ENCODE measurements around the gene ZSCAN29.

The ZSCAN29 gene

GRCh38 chr15:43318990-43319771, 51.7 kb downstream of the ZSCAN29 start:
- H3K36me3 ChIP-seq (ENCODE audit: control insufficient read depth, insufficient read depth, low read length), result no peaks in the 10 kb centered on the region
- peak; percentile 22 for DNase-seq

DNA sequence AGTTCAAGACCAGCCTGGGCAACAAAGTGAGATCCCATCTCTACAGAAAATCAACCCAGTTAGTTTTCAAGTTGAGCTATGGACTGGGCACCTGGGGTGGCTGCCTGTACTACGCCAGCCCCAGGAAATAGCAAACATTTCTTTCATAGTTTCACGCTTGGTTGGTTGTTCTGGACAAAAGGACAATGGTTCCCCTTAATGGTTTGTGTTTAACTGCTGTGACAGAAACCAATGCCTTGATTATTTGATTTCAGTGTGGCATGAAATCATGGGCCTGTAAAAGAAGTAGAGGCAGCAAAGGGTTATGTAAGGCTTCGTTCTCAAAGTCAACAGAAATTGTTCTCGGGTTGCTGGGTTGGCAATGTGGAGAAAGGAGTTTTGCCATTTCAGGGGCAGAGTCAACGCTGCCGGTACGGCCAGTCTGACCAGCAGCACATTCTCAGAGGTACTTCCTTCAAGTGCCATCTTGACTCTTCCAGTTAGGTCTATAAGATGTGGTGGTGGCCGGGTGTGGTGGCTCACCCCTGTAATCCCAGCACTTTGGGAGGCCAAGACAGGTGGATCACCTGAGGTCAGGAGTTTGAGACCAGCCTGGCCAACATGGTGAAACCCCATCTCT, 53.2 kb downstream of the ZSCAN29 start:
- Histone ChIP-seq H3K27ac (ENCODE audit: low read depth, low read length) (no peak overlapping the region), H4K8ac (ENCODE audit: low read depth, low read length) (no peak overlapping the region), H2BK5ac (ENCODE audit: low read length) (no peak overlapping the region), H3K4ac (ENCODE audit: low read depth, low read length) (no peak overlapping the region), H2BK120ac (ENCODE audit: low read depth, low read length) (no peak overlapping the region), H3K27me3 (ENCODE audit: insufficient read depth, low read length, poor library complexity) (no peaks in the 10 kb centered on the region), H3K79me1 (ENCODE audit: low read length) (no peaks in the 10 kb centered on the region), H2BK15ac (replicated peaks; ENCODE audit: low read depth) (no peak overlapping the region), H3K18ac (ENCODE audit: low read length) (no peak overlapping the region), H3K56ac (ENCODE audit: low read length) (no peak overlapping the region), H3K4me3 (ENCODE audit: low read length) (no peak overlapping the region), H3K36me3 (ENCODE audit: control insufficient read depth, insufficient read depth, low read length) (no peaks in the 10 kb centered on the region), H3K4me1 (ENCODE audit: control insufficient read depth, low read depth, low read length) (no peaks in the 10 kb centered on the region), H4K5ac (ENCODE audit: low read length) (no peak overlapping the region), H3K23ac (ENCODE audit: low read length) (no peak overlapping the region), H3K4me2 (ENCODE audit: low read length) (no peak overlapping the region), H3K9ac (ENCODE audit: low read length) (no peak overlapping the region), H3K79me2 (ENCODE audit: control insufficient read depth, insufficient read depth, low read length) (no peaks in the 10 kb centered on the region), H2AK5ac (ENCODE audit: low read length) (no peak overlapping the region)
- WGBS (ENCODE audit: extremely low coverage, insufficient coverage, low lambda C conversion rate), result no CpG with 5 or more reads among the region's 8 CpGs
- DNase-seq, result no peak

More at GRCh38 chr15:43318990-43319771, 51.7 kb downstream of the ZSCAN29 start:
- Histone ChIP-seq H3K18ac (ENCODE audit: low read length) (no peak overlapping the region), H4K5ac (ENCODE audit: low read length) (no peak overlapping the region), H2BK120ac (ENCODE audit: low read depth, low read length) (no peak overlapping the region), H3K79me1 (ENCODE audit: low read length) (no peaks in the 10 kb centered on the region), H3K4ac (ENCODE audit: low read depth, low read length) (no peak overlapping the region), H2BK5ac (ENCODE audit: low read length) (no peak overlapping the region), H3K79me2 (ENCODE audit: control insufficient read depth, insufficient read depth, low read length) (no peaks in the 10 kb centered on the region), H3K23ac (ENCODE audit: low read length) (no peak overlapping the region), H3K27me3 (ENCODE audit: insufficient read depth, low read length, poor library complexity) (no peaks in the 10 kb centered on the region), H3K56ac (ENCODE audit: low read length) (no peak overlapping the region), H3K27ac (ENCODE audit: low read depth, low read length) (no peak overlapping the region), H3K9ac (ENCODE audit: low read length) (no peak overlapping the region), H3K4me2 (ENCODE audit: low read length) (no peak overlapping the region), H2BK15ac (replicated peaks; ENCODE audit: low read depth) (no peak overlapping the region), H3K4me3 (ENCODE audit: low read length) (no peak overlapping the region), H2AK5ac (ENCODE audit: low read length) (no peak overlapping the region), H4K8ac (ENCODE audit: low read depth, low read length) (no peak overlapping the region), H3K4me1 (ENCODE audit: control insufficient read depth, low read depth, low read length) (no peaks in the 10 kb centered on the region)
- no CpG with 5 or more reads among the region's 4 CpGs for WGBS (ENCODE audit: extremely low coverage, insufficient coverage, low lambda C conversion rate)

DNA sequence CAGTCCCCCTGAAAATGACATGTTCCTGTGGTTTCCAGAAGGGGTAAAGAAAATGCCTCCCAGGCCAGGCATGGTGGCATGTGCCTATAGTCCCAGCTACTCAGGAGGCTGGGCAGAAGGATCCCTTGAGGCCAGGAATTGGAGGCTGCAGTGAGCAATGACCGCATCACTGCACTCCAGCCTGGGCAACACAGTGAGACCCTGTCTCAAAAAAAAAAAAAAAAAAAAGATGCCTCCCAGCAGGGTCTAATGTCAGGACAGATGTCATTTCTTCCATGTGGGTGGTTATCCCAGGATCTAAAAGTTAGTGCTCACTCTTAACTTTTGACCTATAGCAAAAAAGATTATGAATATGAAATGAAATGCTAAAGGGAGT, 53.9 kb downstream of the ZSCAN29 start:
- H3K36me3 ChIP-seq (ENCODE audit: control insufficient read depth, insufficient read depth, low read length), result no peaks in the 10 kb centered on the region
- H3K4ac ChIP-seq (ENCODE audit: low read depth, low read length), result no peak overlapping the region
- H2BK120ac ChIP-seq (ENCODE audit: low read depth, low read length), result no peak overlapping the region
- WGBS (ENCODE audit: extremely low coverage, insufficient coverage, low lambda C conversion rate), result no CpG with 5 or more reads among the region's 1 CpG
- H3K4me1 ChIP-seq (ENCODE audit: control insufficient read depth, low read depth, low read length), result no peaks in the 10 kb centered on the region
- H4K8ac ChIP-seq (ENCODE audit: low read depth, low read length), result no peak overlapping the region
- no peak overlapping the region for H3K27ac ChIP-seq (ENCODE audit: low read depth, low read length)
- no peaks in the 10 kb centered on the region for H3K27me3 ChIP-seq (ENCODE audit: insufficient read depth, low read length, poor library complexity)
- no peak for DNase-seq
- no peak overlapping the region for H3K4me3 ChIP-seq (ENCODE audit: low read length)
- no peak overlapping the region for H2BK5ac ChIP-seq (ENCODE audit: low read length)
- H3K4me2 ChIP-seq (ENCODE audit: low read length), result no peak overlapping the region
- H3K18ac ChIP-seq (ENCODE audit: low read length), result no peak overlapping the region
- no peak overlapping the region for H4K5ac ChIP-seq (ENCODE audit: low read length)
- no peak overlapping the region for H2BK15ac ChIP-seq (replicated peaks; ENCODE audit: low read depth)
- H3K23ac ChIP-seq (ENCODE audit: low read length), result no peak overlapping the region
- H3K9ac ChIP-seq (ENCODE audit: low read length), result no peak overlapping the region
- no peaks in the 10 kb centered on the region for H3K79me2 ChIP-seq (ENCODE audit: control insufficient read depth, insufficient read depth, low read length)
- H3K56ac ChIP-seq (ENCODE audit: low read length), result no peak overlapping the region
- H2AK5ac ChIP-seq (ENCODE audit: low read length), result no peak overlapping the region
- H3K79me1 ChIP-seq (ENCODE audit: low read length), result no peaks in the 10 kb centered on the region

DNA sequence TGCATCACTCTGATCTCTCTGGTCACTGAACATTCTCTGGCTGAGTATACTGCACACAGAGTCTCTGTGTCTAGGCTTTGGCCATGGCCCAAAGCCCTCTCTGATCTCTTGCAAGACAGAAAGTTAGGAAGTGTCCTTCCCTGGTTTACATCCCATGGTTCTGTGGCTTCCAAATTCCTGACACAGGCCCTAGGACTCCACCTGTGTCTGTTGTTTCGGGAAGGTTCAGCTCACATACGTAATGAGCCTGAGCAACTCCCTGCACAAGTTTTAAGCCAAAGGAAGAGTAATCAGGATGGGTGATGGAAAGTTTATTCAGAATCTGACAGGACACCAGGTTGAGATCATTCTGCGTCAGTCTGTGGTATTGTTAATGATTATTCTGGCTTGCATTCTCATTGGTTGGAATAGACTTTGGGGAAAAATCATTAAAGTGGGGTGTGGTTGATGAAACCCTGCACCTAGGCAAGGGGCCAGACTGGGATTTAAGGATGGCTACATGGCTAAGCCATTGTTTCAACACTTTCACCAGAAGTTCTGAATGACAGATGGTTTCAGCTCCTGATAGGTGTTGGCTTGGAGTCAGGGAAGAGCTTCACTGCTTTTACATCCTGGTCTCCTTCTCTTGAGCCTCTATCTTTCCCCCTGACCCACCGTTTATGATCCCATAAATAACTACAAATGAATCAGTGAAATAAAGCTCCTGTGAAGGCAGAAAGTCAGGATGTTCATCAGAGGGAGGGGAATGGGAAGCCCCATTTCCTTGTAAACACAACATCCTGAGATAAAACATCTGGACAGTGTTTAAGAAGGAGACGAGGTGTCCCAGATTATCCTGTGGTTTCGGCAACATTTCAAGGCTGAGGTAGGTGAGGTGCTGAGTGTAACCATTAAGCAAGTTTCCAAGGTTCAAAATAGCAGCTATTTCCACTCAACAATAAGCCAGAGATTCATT, 54.5 kb downstream of the ZSCAN29 start:
- no peaks in the 10 kb centered on the region for H3K36me3 ChIP-seq (ENCODE audit: control insufficient read depth, insufficient read depth, low read length)
- H3K56ac ChIP-seq (ENCODE audit: low read length), result no peak overlapping the region
- no peak overlapping the region for H3K4ac ChIP-seq (ENCODE audit: low read depth, low read length)
- no peak overlapping the region for H2BK120ac ChIP-seq (ENCODE audit: low read depth, low read length)
- H3K4me3 ChIP-seq (ENCODE audit: low read length), result no peak overlapping the region
- no peaks in the 10 kb centered on the region for H3K79me2 ChIP-seq (ENCODE audit: control insufficient read depth, insufficient read depth, low read length)
- H3K4me1 ChIP-seq (ENCODE audit: control insufficient read depth, low read depth, low read length), result no peaks in the 10 kb centered on the region
- no peak for DNase-seq
- no peak overlapping the region for H3K9ac ChIP-seq (ENCODE audit: low read length)
- H3K79me1 ChIP-seq (ENCODE audit: low read length), result no peaks in the 10 kb centered on the region
- no peak overlapping the region for H2AK5ac ChIP-seq (ENCODE audit: low read length)
- H3K4me2 ChIP-seq (ENCODE audit: low read length), result no peak overlapping the region
- no peaks in the 10 kb centered on the region for H3K27me3 ChIP-seq (ENCODE audit: insufficient read depth, low read length, poor library complexity)
- H4K5ac ChIP-seq (ENCODE audit: low read length), result no peak overlapping the region
- no CpG with 5 or more reads among the region's 6 CpGs for WGBS (ENCODE audit: extremely low coverage, insufficient coverage, low lambda C conversion rate)
- H2BK5ac ChIP-seq (ENCODE audit: low read length), result no peak overlapping the region
- no peak overlapping the region for H3K23ac ChIP-seq (ENCODE audit: low read length)
- no peak overlapping the region for H2BK15ac ChIP-seq (replicated peaks; ENCODE audit: low read depth)
- H3K18ac ChIP-seq (ENCODE audit: low read length), result no peak overlapping the region
- no peak overlapping the region for H4K8ac ChIP-seq (ENCODE audit: low read depth, low read length)
- H3K27ac ChIP-seq (ENCODE audit: low read depth, low read length), result no peak overlapping the region

DNA sequence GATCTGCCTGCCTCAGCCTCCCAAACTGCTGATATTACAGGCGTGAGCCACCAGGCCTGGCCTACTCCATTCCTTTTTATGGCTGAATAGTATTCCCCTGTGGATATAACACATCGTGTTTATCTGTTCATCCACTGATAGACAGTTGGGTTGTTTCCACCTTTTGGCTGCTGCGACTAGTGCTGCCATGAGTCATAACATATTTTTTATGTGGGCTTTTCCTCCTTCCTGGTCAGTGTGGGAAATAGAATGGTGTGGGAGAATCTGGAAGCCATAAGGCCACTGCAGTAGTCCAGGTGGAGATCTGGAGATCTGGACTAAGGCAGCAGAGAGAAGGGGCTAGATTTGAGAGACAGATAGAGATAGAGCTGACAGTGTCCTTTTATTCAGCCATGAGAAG, 56.7 kb downstream of the ZSCAN29 start:
- Histone ChIP-seq H4K8ac (ENCODE audit: low read depth, low read length) (no peak overlapping the region), H2BK5ac (ENCODE audit: low read length) (no peak overlapping the region), H3K9ac (ENCODE audit: low read length) (no peak overlapping the region), H3K27ac (ENCODE audit: low read depth, low read length) (no peak overlapping the region), H3K4me3 (ENCODE audit: low read length) (no peak overlapping the region), H2BK15ac (replicated peaks; ENCODE audit: low read depth) (no peak overlapping the region), H3K56ac (ENCODE audit: low read length) (no peak overlapping the region), H3K4me2 (ENCODE audit: low read length) (no peak overlapping the region), H3K18ac (ENCODE audit: low read length) (no peak overlapping the region), H4K5ac (ENCODE audit: low read length) (no peak overlapping the region), H3K79me1 (ENCODE audit: low read length) (no peaks in the 10 kb centered on the region), H3K4me1 (ENCODE audit: control insufficient read depth, low read depth, low read length) (no peaks in the 10 kb centered on the region), H3K79me2 (ENCODE audit: control insufficient read depth, insufficient read depth, low read length) (no peaks in the 10 kb centered on the region), H3K4ac (ENCODE audit: low read depth, low read length) (no peak overlapping the region), H2BK120ac (ENCODE audit: low read depth, low read length) (no peak overlapping the region), H3K36me3 (ENCODE audit: control insufficient read depth, insufficient read depth, low read length) (no peaks in the 10 kb centered on the region), H3K27me3 (ENCODE audit: insufficient read depth, low read length, poor library complexity) (no peaks in the 10 kb centered on the region), H2AK5ac (ENCODE audit: low read length) (no peak overlapping the region), H3K23ac (ENCODE audit: low read length) (no peak overlapping the region)
- WGBS (ENCODE audit: extremely low coverage, insufficient coverage, low lambda C conversion rate), result no CpG with 5 or more reads among the region's 3 CpGs
- no peak for DNase-seq
